Measurements from ENCODE around the gene SUPV3L1.

Gene SUPV3L1

DNA sequence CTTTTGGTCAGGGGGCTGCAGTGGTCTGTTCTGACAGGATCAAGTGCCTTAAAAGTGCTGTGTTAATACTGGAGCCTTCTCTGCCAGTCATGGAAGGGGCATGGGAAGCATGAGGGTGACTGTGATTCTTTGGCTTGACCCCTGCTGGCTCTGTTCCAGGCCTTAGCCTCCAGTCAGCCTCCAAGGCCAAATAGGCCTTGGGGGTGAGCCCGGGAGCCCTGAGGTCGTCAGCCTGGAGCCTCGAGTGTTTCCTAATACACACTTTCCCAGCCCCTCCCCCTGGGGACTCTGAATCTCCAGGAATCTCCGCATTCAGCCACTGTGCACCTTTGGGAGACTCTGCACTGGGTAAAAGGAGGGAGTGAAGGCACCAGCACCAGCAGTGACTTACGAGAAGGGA is 50.1 kb downstream of the SUPV3L1 start:
- H3K27ac ChIP-seq = no peak overlapping the region
- TF ChIP-seq, protein P1, sequence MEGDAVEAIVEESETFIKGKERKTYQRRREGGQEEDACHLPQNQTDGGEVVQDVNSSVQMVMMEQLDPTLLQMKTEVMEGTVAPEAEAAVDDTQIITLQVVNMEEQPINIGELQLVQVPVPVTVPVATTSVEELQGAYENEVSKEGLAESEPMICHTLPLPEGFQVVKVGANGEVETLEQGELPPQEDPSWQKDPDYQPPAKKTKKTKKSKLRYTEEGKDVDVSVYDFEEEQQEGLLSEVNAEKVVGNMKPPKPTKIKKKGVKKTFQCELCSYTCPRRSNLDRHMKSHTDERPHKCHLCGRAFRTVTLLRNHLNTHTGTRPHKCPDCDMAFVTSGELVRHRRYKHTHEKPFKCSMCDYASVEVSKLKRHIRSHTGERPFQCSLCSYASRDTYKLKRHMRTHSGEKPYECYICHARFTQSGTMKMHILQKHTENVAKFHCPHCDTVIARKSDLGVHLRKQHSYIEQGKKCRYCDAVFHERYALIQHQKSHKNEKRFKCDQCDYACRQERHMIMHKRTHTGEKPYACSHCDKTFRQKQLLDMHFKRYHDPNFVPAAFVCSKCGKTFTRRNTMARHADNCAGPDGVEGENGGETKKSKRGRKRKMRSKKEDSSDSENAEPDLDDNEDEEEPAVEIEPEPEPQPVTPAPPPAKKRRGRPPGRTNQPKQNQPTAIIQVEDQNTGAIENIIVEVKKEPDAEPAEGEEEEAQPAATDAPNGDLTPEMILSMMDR (IDR thresholded peaks at IDR 0.05) = no peak
- no peaks in the 10 kb centered on the region for H3K36me3 ChIP-seq
- no peak overlapping the region for H3K4me3 ChIP-seq (ENCODE audit: low read depth in 1 of 2, low read length in 1 of 2)
- no peaks in the 10 kb centered on the region for H3K27me3 ChIP-seq
- peaks cover 8% of the 10 kb centered on the region in 2 experiments for H3K4me1 ChIP-seq (ENCODE audit: control insufficient read depth in 1 of 2, insufficient read depth in 1 of 2, low read depth in 1 of 2, low read length in 1 of 2)
- no peaks in the 10 kb centered on the region for H3K9me3 ChIP-seq

DNA sequence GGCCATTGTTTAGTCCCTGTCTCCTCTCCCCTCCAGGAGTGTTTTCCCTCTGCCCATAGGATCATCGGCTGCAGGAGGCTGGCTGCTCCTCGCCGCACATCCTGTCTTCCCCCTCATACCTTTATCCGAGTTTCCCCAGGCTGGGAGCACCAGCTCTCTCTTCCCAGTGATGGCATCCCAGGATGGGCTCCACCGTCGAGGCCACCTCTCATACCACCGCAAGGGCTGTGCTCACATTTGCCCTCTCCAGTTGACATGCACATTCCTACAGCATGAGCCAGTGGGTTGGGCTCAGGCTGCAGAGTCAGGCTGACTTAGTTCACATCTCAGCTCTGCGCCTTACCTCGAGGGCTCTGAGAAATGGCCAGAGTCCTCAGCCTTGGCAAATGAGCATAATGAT is 52.2 kb downstream of the SUPV3L1 start:
- no peak overlapping the region for H3K27ac ChIP-seq
- no peaks in the 10 kb centered on the region for H3K27me3 ChIP-seq
- H3K4me1 ChIP-seq (ENCODE audit: control insufficient read depth in 1 of 2, insufficient read depth in 1 of 2, low read depth in 1 of 2, low read length in 1 of 2) = peaks cover 8% of the 10 kb centered on the region in 2 experiments
- TF ChIP-seq, protein P1 (IDR thresholded peaks at IDR 0.05) = no peak
- H3K4me3 ChIP-seq (ENCODE audit: low read depth in 1 of 2, low read length in 1 of 2) = no peak overlapping the region
- no peaks in the 10 kb centered on the region for H3K9me3 ChIP-seq
- H3K36me3 ChIP-seq = no peaks in the 10 kb centered on the region

DNA sequence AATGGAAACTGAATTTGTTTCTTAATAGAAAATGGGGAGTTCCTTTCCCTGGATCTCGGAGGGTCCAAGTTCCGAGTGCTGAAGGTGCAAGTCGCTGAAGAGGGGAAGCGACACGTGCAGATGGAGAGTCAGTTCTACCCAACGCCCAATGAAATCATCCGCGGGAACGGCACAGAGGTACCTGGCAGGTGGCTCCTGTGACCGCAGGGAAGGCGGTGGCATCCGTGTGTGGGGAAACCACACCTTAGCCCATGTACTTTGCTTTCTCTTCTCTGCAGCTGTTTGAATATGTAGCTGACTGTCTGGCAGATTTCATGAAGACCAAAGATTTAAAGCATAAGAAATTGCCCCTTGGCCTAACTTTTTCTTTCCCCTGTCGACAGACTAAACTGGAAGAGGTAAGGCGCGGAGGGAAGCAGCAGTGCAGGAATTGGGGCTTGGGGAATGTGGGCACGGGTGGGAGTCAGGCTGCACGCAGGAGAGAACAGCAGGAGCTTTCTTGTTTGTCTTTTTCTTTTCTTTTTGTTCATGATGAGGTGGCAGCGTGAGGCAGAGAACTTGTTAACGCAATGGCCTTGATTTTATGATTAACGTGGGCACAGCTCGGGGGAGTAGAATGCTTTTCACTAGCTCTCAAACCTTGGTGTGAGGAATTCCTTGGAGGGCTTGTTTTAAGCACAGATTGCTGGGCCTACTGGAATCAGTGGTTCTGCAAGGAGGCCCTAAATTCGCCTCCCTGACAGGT is 52.9 kb downstream of the SUPV3L1 start:
- Histone ChIP-seq H3K4me3 (ENCODE audit: low read depth in 1 of 2, low read length in 1 of 2) (no peak overlapping the region), H3K27ac (no peak overlapping the region), H3K36me3 (no peaks in the 10 kb centered on the region), H3K4me1 (ENCODE audit: control insufficient read depth in 1 of 2, insufficient read depth in 1 of 2, low read depth in 1 of 2, low read length in 1 of 2) (peaks cover 8 to 13% of the 10 kb centered on the region in 2 experiments), H3K27me3 (no peaks in the 10 kb centered on the region), H3K9me3 (no peaks in the 10 kb centered on the region)
- TF ChIP-seq, protein P1 (IDR thresholded peaks at IDR 0.05) = no peak

DNA sequence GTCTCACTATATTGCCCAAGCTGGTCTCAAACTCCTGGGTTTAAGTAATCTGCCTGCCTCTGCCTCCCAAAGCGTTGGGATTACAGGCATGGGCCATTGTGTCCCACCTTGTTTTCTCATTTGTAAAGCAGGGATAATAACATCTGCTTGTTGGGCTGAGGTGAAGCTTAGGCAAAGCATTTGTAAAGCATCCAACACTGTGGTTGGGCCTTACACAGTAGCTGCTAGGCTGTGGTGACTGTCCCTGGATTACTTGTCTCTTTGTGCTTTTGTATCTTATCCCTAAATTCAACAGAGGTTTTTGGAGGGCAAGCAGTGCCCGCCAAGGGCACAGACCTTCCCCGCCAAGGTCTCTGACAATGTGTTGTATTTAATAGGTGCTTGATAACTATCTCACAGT is 54.4 kb downstream of the SUPV3L1 start:
- no peak overlapping the region for H3K4me3 ChIP-seq (ENCODE audit: low read depth in 1 of 2, low read length in 1 of 2)
- H3K27ac ChIP-seq = no peak overlapping the region
- no peaks in the 10 kb centered on the region for H3K36me3 ChIP-seq
- TF ChIP-seq, protein P1 (IDR thresholded peaks at IDR 0.05) = no peak
- H3K9me3 ChIP-seq = no peaks in the 10 kb centered on the region
- peaks cover under 1 to 6% of the 10 kb centered on the region in 2 experiments for H3K4me1 ChIP-seq (ENCODE audit: control insufficient read depth in 1 of 2, insufficient read depth in 1 of 2, low read depth in 1 of 2, low read length in 1 of 2)
- no peaks in the 10 kb centered on the region for H3K27me3 ChIP-seq

DNA sequence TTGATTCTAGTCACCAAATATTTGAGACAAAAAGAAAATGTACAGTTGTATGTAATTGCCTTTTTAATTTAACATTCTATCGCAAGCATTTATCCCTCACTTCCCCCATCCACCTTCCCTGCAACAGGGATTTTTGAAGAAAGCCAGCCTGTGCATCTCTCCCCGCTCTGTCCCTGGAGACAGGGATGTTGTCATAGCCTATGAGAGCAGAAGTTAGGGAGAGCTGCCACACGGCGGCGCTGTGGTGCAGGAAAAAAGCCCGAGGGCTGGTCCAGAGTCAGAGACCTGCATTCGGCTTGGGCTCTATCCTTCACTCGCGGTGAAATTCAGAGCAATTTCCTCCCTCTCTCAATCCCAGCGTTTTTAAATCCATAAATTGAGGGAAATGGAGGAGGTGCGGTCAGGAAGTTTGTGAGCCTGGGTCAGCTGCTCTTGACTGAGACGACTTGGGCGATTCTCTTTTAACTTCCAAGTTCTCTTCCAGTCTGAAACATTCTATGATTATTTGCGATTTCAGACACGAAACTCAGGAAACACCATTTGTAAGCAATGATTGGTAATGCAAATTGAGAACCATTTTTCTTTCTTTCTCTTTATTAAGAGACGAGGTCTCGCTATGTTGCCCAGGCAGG is 57.6 kb downstream of the SUPV3L1 start:
- no peaks in the 10 kb centered on the region for H3K36me3 ChIP-seq
- H3K9me3 ChIP-seq = no peaks in the 10 kb centered on the region
- peaks cover 4 to 8% of the 10 kb centered on the region in 2 experiments for H3K4me1 ChIP-seq (ENCODE audit: control insufficient read depth in 1 of 2, insufficient read depth in 1 of 2, low read depth in 1 of 2, low read length in 1 of 2)
- TF ChIP-seq, protein P1 (IDR thresholded peaks at IDR 0.05) = peak; percentile 92
- no peak overlapping the region for H3K27ac ChIP-seq
- no peaks in the 10 kb centered on the region for H3K27me3 ChIP-seq
- H3K4me3 ChIP-seq (ENCODE audit: low read depth in 1 of 2, low read length in 1 of 2) = no peak overlapping the region
